Measurements from ENCODE around the gene PKP1. TPM values are rescaled to one million over a fixed set of nuclear protein-coding genes. Genes with fewer than 3 reads are reported as not detected.
A peak's percentile ranks its signal among the peaks of the same experiment; 100 is the strongest.

The PKP1 gene
- total RNA-seq, 1 donor from 2014 or later, result 0.02 TPM

GRCh38 chr1:201324306-201324705 lies 41.0 kb downstream of the PKP1 start:
- Mint-ChIP-seq H3K27ac (no peak overlapping the region), H3K9me3 (peaks cover 2% of the 10 kb centered on the region), H3K36me3 (no peaks in the 10 kb centered on the region), H3K4me1 (peaks cover 4% of the 10 kb centered on the region), H3K4me3 (no peak overlapping the region), H3K27me3 (ENCODE audit: insufficient read depth, low read depth) (peaks cover 10% of the 10 kb centered on the region)
- no peaks in the 10 kb centered on the region for H3F3A ChIP-seq (ENCODE audit: low read depth)
- no peak overlapping the region for H3K4me2 ChIP-seq
- no peaks in the 10 kb centered on the region for H4K20me1 ChIP-seq (ENCODE audit: low read depth)
- H3K27me3 ChIP-seq, result no peaks in the 10 kb centered on the region
- H2AFZ ChIP-seq (replicated peaks), result no peak overlapping the region
- no peak for TF ChIP-seq EZH2 (IDR thresholded peaks at IDR 0.05)
- no peak for TF ChIP-seq EZH2phosphoT487 (IDR thresholded peaks at IDR 0.05)
- no peak for TF ChIP-seq CTCF (IDR thresholded peaks at IDR 0.05)
- no peak for DNase-seq (ENCODE audit: low spot score)
- no peaks in the 10 kb centered on the region for H3K4me1 ChIP-seq
- no peak overlapping the region for H3K9ac ChIP-seq
- H3K4me3 ChIP-seq, result no peak overlapping the region
- H3K27ac ChIP-seq, result no peak overlapping the region
- no peaks in the 10 kb centered on the region for H3K79me2 ChIP-seq (ENCODE audit: low read depth)
- no peaks in the 10 kb centered on the region for H3K36me3 ChIP-seq
- H3K9me3 ChIP-seq (ENCODE audit: low read depth), result no peaks in the 10 kb centered on the region

- Mint-ChIP-seq H3K27me3 (ENCODE audit: insufficient read depth, low read depth) (peaks cover 7% of the 10 kb centered on the region), H3K27ac (no peak overlapping the region), H3K4me3 (no peak overlapping the region), H3K4me1 (peaks cover 4% of the 10 kb centered on the region), H3K9me3 (peaks cover 2% of the 10 kb centered on the region), H3K36me3 (no peaks in the 10 kb centered on the region)
- Histone ChIP-seq H3F3A (ENCODE audit: low read depth) (no peaks in the 10 kb centered on the region), H3K27ac (no peak overlapping the region), H3K4me2 (no peak overlapping the region), H2AFZ (replicated peaks) (no peak overlapping the region), H3K9me3 (ENCODE audit: low read depth) (no peaks in the 10 kb centered on the region), H3K36me3 (no peaks in the 10 kb centered on the region), H3K4me3 (no peak overlapping the region), H3K27me3 (no peaks in the 10 kb centered on the region), H4K20me1 (ENCODE audit: low read depth) (no peaks in the 10 kb centered on the region), H3K4me1 (no peaks in the 10 kb centered on the region), H3K79me2 (ENCODE audit: low read depth) (no peaks in the 10 kb centered on the region), H3K9ac (no peak overlapping the region)
- no peak for DNase-seq (ENCODE audit: low spot score)
- TF ChIP-seq EZH2 (IDR thresholded peaks at IDR 0.05), result no peak
- TF ChIP-seq CTCF (IDR thresholded peaks at IDR 0.05), result no peak
- TF ChIP-seq EZH2phosphoT487 (IDR thresholded peaks at IDR 0.05), result no peak
Observed at GRCh38 chr1:201324821-201325677, 41.7 kb downstream of the PKP1 start.

- no peak for DNase-seq (ENCODE audit: low spot score)
- Histone ChIP-seq H3K4me1 (no peaks in the 10 kb centered on the region), H3K79me2 (ENCODE audit: low read depth) (no peaks in the 10 kb centered on the region), H3K27ac (no peak overlapping the region), H4K20me1 (ENCODE audit: low read depth) (no peaks in the 10 kb centered on the region), H3F3A (ENCODE audit: low read depth) (no peaks in the 10 kb centered on the region), H3K36me3 (no peaks in the 10 kb centered on the region), H3K4me2 (no peak overlapping the region), H2AFZ (replicated peaks) (no peak overlapping the region), H3K9me3 (ENCODE audit: low read depth) (no peaks in the 10 kb centered on the region), H3K9ac (no peak overlapping the region), H3K4me3 (no peak overlapping the region), H3K27me3 (no peaks in the 10 kb centered on the region)
- Mint-ChIP-seq H3K36me3 (no peaks in the 10 kb centered on the region), H3K4me3 (no peak overlapping the region), H3K9me3 (peaks cover 2% of the 10 kb centered on the region), H3K27me3 (ENCODE audit: insufficient read depth, low read depth) (peaks cover 8% of the 10 kb centered on the region), H3K27ac (peak overlapping the region; percentile 21), H3K4me1 (peaks cover 4% of the 10 kb centered on the region)
- TF ChIP-seq EZH2phosphoT487 (IDR thresholded peaks at IDR 0.05) (no peak), CTCF (IDR thresholded peaks at IDR 0.05) (no peak), EZH2 (IDR thresholded peaks at IDR 0.05) (no peak)
Observed at GRCh38 chr1:201325678-201326060, 42.4 kb downstream of the PKP1 start.
